ENCODE measurements around the gene TMEM86B. TPM values are rescaled to one million over a fixed set of nuclear protein-coding genes. Genes with fewer than 3 reads are reported as not detected.
A peak's percentile ranks its signal among the peaks of the same experiment; 100 is the strongest.
"Not testable (repeated sequence)": the region's sequence is repeated elsewhere in the genome, so short reads cannot be mapped to it uniquely, and the experiment has no call there.

TMEM86B gene
- polyA plus RNA-seq, 4 donors = 2.4 to 7.4 (median 4.0) TPM

DNA sequence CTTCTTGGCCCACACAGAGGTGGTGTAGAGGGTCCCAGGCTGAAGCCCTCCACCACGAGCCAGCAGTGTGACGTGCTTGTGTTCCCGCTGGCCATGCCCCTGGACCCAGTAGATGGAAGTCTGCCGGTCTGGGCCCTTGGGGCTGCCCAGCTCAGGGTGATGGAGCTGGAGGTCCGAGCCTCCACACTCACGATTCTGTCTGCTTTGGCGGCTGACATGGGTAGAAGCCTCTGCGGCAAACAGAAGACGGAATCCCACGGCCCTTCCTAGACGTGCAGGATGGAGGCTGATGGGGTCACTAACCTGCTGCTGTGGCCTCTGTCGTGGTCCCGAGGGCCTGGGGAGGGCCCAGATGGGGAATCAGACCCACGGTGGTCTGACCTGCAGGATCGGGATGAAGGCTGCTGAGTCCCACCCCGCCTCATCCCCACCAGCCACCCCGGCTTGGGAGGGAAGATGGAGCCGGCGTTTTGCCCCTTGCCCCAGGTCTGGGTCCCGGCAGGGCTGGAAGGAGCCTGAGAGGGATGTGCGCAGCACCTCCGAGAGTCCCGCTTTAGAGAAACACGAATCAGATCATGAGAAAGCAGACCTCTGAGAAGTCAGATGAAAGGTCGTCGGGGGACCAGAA lies 4.4 kb downstream of the TMEM86B start:
- DNase-seq (ENCODE audit: low read depth in 4 of 4, low spot score in 2 of 4) = no peak

DNA sequence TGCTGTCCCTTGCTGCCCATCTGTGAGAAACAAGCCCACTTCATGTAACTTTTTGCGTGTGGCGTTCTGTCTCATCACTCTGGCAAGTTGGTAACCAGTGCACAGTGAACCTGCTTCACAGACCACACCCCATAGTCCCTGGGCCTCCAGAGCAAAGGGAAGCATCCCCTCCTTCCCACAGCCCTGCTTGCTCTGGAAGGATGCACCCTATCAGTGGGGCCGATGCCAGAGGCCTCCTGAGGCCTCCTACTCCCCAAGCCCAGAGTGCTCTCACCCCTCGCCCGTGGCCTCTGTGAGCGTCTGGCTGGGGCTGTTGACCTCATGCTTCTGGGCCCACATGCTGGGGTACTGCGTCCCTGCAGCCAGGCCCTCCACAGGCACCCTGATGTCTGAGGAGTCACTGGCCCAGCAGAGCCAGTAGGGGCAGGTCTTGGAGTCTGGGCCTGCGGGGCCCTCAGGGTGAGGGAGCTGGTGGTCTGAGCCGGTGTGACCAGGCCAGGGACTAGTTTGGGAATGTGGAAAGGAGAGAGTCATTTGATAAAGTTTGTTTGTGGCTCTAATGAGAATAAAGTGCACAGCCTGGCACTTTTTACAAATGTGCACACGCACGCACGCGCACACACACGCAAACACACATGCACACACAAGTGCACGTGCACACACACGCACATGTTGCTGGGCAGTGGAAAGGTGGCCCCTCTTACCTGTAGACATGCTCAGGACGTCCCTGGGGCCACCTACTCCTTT lies 5.1 kb downstream of the TMEM86B start:
- DNase-seq (ENCODE audit: low read depth in 4 of 4, low spot score in 2 of 4) = no peak

- no peak for DNase-seq (ENCODE audit: low read depth in 4 of 4, low spot score in 2 of 4)
Observed at GRCh38 chr19:55220525-55220924, 8.0 kb downstream of the TMEM86B start.

DNA sequence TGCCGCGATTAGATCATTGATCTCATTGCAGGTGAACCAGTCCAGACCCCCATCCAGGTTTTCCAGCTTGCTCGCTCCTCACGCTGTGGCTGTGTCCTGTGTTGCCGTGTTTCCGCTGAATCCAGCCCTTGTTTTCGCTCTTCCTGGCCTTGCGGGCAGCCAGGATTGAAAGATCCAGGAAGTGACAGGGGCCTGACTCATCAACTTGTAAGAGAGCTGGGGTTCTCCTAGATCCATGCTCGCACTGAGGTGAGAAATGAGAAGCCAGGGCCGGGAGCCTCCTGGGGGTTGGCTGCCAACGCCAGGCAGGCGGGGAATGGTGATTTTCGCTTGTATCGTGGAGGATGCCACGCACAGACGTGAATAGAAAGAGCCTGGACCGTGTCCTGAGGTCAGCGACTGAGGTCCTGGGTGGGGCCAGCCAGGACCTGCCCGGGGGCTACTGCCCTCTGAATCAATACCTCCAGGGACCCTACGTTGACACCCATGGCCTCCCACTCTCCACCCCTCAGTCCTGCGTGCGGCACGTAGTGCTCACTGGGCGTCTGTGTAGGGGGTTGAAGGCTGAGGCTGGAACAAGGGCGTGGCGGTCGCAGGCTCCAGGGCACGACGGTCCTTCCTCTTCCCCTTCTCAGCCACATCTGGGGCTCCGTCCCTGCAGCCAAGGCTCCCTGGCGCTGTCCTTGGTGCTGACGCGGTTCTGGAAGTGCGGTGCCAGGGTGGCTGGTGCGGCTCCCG lies 11.9 kb downstream of the TMEM86B start:
- peak in 3 of 4 donors; percentile 39 to 71 (median 46) for DNase-seq (ENCODE audit: low read depth in 4 of 4, low spot score in 2 of 4)

GRCh38 chr19:55213547-55213946 lies 15.0 kb downstream of the TMEM86B start:
- DNase-seq (ENCODE audit: low read depth in 4 of 4, low spot score in 2 of 4) = no peak

DNA sequence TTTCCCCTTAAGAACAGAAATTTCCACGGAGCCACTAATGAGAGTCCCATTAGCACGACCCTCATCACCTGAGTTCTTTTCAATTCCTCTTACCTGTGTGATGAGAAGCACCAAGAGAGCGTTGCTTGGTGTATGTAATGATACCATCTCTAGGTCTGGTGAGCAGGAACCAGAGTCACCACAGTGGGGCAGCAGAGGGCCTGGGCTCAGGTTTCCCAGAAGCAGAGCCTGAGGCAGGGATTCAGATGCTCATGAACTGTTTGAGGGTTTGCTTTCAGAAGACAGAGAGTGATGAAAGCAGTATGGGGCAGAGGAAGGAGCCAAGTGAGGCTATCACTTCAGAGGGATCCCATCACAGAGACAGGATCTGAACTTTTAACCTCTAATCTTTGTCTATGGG lies 16.1 kb downstream of the TMEM86B start:
- DNase-seq (ENCODE audit: low read depth in 4 of 4, low spot score in 2 of 4) = no peak

GRCh38 chr19:55209693-55210472 lies 18.7 kb downstream of the TMEM86B start:
- DNase-seq (ENCODE audit: low read depth in 4 of 4, low spot score in 2 of 4) = no peak

- DNase-seq (ENCODE audit: low read depth in 4 of 4, low spot score in 2 of 4) = no peak
Observed at GRCh38 chr19:55208880-55209692, 19.5 kb downstream of the TMEM86B start, which contains the start of gene PTPRH. Gene PTPRH (minus strand): TSS chr19:55209501. CDS start chr19:55209433, 68 bp downstream.

- peak in 2 of 4 donors; percentile 20 to 32 for DNase-seq (ENCODE audit: low read depth in 4 of 4, low spot score in 2 of 4)
Observed at GRCh38 chr19:55206664-55207500, 21.7 kb downstream of the TMEM86B start.

DNA sequence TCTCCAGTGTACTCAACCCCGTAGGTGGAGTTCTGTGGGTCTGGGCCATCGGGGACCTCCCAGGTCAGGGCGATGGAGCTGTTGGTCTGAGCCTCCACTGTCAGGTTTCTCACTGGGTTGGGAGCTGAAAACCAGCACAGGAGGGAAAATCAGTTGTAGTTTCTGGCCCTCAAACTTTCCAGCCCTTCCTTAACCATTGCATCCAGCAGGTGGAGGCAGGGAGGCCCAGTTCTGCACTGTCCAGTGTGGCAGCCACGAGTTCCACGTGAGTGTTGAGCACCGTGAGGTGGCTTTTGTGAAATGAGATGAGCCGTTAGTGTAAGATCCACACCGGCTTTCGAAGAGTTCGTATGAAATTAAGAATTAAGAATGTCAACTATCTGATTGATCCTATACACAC lies 26.4 kb downstream of the TMEM86B start:
- not testable (repeated sequence) for DNase-seq (ENCODE audit: low read depth in 4 of 4, low spot score in 2 of 4)

- DNase-seq (ENCODE audit: low read depth in 4 of 4, low spot score in 2 of 4) = no peak
Observed at GRCh38 chr19:55199620-55200204, 28.9 kb downstream of the TMEM86B start.

DNA sequence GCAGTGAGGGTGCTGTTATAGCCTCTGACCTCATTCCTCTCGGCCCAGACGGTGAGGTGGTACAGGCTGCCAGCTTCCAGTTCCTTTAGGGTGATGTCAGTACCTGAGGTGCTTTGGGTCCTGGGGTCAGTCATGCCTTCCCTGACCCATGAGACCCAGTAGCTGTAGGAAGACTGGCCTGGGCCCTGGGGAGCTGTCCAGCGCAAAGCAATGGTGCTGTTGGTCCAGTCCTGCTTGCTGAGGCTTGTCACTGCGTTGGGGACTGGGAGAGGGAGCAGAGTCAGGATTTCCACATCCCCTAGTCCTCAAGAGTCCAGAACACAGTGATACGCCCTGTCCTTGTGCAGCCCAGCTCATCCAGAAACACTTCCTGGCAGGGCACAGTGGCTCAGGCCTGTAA lies 29.9 kb downstream of the TMEM86B start:
- DNase-seq (ENCODE audit: low read depth in 4 of 4, low spot score in 2 of 4) = no peak

DNA sequence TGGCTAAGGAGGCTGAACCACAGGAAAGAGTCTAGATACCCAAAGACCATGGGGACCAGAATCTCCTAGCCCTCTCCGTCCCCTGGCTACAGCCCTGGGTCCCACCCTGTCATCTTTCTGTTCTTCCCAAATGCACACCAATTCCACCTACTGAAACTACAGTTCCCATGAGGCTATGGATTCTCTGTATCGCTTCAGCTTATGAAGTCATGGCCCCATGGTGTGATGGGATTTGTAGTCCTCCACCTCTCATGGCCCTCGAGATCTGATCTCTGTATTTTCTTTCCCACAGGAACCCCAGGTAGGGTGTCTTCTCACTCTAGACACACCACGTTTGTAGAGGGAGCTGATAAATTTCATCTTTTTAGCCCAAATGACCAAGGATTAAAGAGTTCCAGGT lies 31.0 kb downstream of the TMEM86B start:
- no peak for DNase-seq (ENCODE audit: low read depth in 4 of 4, low spot score in 2 of 4)

DNA sequence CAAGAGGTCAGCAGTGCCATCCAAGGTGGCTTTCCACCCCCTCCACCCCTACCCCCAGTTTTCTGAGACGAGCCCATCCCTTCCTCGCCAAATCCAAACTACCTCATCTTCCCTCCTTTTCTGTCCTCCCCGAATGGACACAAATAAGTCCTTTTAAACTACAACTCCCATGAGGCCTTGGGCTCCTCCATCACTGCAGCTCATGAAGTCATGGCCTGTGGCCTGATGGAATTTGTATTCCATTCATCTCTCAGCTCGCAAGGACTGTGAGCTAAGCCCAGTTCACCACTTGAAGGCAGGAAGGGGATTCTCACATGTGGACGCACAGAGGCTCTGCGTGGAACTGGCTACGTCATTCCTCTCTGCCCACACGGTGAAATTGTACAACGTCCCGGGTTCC lies 31.8 kb downstream of the TMEM86B start:
- DNase-seq (ENCODE audit: low read depth in 4 of 4, low spot score in 2 of 4) = no peak

GRCh38 chr19:55193481-55193880 lies 35.1 kb downstream of the TMEM86B start:
- DNase-seq (ENCODE audit: low read depth in 4 of 4, low spot score in 2 of 4) = no peak

DNA sequence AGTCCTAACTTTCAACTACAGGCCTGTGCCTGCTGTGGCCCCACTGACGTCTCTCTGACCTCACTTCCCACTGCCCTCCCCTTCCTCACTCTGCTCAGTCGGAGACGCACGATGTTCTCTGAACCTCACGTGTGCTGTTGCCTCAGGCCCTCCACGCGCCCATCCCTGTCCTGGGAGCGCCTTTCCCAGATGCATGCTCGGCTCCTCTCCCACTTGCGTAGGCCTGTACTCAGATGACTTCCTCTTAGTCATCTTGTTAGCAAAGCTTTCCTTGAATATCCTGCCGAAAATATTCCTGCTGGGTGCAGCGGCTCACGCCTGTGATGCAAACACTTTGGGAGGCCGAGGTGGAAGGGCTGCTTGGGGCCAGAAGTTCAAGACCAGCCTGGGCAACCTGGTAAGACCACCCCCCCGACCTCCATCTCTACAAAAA lies 39.1 kb downstream of the TMEM86B start:
- DNase-seq (ENCODE audit: low read depth in 4 of 4, low spot score in 2 of 4) = no peak

- no peak for DNase-seq (ENCODE audit: low read depth in 4 of 4, low spot score in 2 of 4)
Observed at GRCh38 chr19:55188625-55189024, 39.9 kb downstream of the TMEM86B start.

DNA sequence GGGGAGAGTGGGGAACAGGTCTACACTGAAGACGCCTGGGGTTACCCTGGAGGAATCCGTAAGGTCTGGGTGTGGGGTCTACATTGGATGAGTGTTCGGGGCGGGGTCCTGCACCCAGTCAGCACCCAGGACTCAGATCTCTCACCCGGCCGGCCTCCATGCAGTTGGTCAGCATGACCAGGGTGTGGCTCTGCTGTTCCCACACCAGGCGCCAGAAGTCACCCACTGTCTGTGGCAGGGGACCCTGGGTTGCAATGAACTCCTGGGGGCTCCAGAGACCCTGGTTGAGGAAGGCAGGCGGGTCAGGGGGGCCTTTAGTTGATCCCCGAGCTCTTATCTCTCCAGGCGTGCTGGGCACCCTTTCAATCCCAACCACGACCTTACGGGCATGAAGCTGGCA lies 42.5 kb downstream of the TMEM86B start:
- DNase-seq (ENCODE audit: low read depth in 4 of 4, low spot score in 2 of 4) = no peak

DNA sequence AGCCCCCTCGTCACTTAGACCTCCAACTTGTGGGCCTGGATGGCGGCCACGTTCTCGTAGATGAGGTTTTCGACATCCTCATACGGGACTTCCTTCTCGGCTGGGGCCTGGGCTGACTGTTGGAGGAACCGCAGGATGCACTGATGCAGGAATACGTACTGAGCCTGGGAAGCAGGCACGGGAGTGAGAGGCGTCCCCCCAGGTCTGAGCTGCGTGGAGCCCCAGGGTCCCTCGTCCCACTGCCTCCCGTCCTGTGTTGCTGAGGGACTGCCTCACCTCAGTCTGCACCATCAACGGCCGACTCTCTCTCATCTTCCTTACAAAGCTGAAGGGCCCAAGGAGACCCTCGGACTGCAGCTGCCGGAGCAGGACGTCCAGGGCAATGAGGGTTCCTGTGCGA lies 46.8 kb downstream of the TMEM86B start:
- no peak for DNase-seq (ENCODE audit: low read depth in 4 of 4, low spot score in 2 of 4)
